Activated naive CD8-positive, alpha-beta T cell treated with anti-CD3 and anti-CD28 coated beads, Interleukin-2, amount 10 ng/mL, durations not matched to agents 7 days and 5 days (primary cell): Measurements from ENCODE around the gene CMC2. TPM values are rescaled to one million over a fixed set of nuclear protein-coding genes. Genes with fewer than 3 reads are reported as not detected.
A peak's percentile ranks its signal among the peaks of the same experiment; 100 is the strongest.

ENCODE experiments used
- ATAC-seq: fragments of 150-1000 bp; cut with Tn5 transposase; one replicate; pipeline ENCODE4 v1.10.0; 2021; ENCODE audit warnings: low read depth, moderate library complexity
- POLR2A ChIA-PET: fragments of 350-600 bp; sonication (Branson Sonifier 250); formaldehyde crosslinking; loops from one replicate; lab custom pipeline; 2021; ENCODE audit warnings: antibody characterized with exemption; lab: Charles Lee
- DNase-seq: peaks from one replicate; pipeline ENCODE4 v3.0.0; 2021
- H3K27ac Mint-ChIP-seq: one replicate; pipeline ENCODE4 v1.8.0; 2022; ENCODE audit warnings: mild to moderate bottlenecking, mixed read lengths
- H3K27me3 Mint-ChIP-seq: one replicate; pipeline ENCODE4 v1.8.0; 2022; ENCODE audit warnings: mild to moderate bottlenecking, moderate library complexity, mixed read lengths
- H3K36me3 Mint-ChIP-seq: one replicate; pipeline ENCODE4 v1.8.0; 2021; ENCODE audit warnings: mild to moderate bottlenecking, mixed read lengths
- H3K4me1 Mint-ChIP-seq: one replicate; pipeline ENCODE4 v1.8.0; 2021; ENCODE audit warnings: mixed read lengths
- H3K4me3 Mint-ChIP-seq: one replicate; pipeline ENCODE4 v1.8.0; 2022; ENCODE audit warnings: mild to moderate bottlenecking, moderate library complexity, mixed read lengths
- H3K9me3 Mint-ChIP-seq: one replicate; pipeline ENCODE4 v1.8.0; 2021; ENCODE audit warnings: mixed read lengths
- total RNA-seq, 2 experiments: library from RNA; stranded (reverse); gene quantifications; one replicate each; pipeline ENCODE4 v1.2.3, GENCODE V29; 2021

Gene CMC2
- total RNA-seq, 2 experiments from 2014 or later = 72.3 to 73.0 TPM

- peak overlapping the region; percentile 94 for H3K27ac Mint-ChIP-seq
- H3K27me3 Mint-ChIP-seq = no peaks in the 10 kb centered on the region
- H3K4me1 Mint-ChIP-seq = peaks cover 35% of the 10 kb centered on the region
- ATAC-seq = no peak
- DNase-seq = no peak
- H3K9me3 Mint-ChIP-seq = no peaks in the 10 kb centered on the region
- H3K4me3 Mint-ChIP-seq = peak overlapping the region; percentile 88
- peaks cover 23% of the 10 kb centered on the region for H3K36me3 Mint-ChIP-seq
- POLR2A ChIA-PET = interaction anchor here (1.6 kb wide), 1 partner anchor 80 kb away, joined by 4 read pairs; the partner anchor contains the start of gene C16orf46
Observed at GRCh38 chr16:80996688-80997138, 10.0 kb downstream of the CMC2 start.

- Mint-ChIP-seq H3K4me3 (no peak overlapping the region), H3K36me3 (peaks cover 27% of the 10 kb centered on the region), H3K9me3 (no peaks in the 10 kb centered on the region), H3K27ac (no peak overlapping the region), H3K27me3 (no peaks in the 10 kb centered on the region), H3K4me1 (peaks cover 28% of the 10 kb centered on the region)
- POLR2A ChIA-PET = interaction anchor here (0.7 to 1.5 kb wide), 3 partner anchors 9 to 13 kb away, joined by 3 to 5 read pairs (median 3); partner anchors contain the start of genes CENPN and CMC2
- DNase-seq (no peak), ATAC-seq (no peak)
Observed at GRCh38 chr16:80994451-80994850, 12.2 kb downstream of the CMC2 start.

GRCh38 chr16:80993834-80994233 is 12.9 kb downstream of the CMC2 start:
- peaks cover 22% of the 10 kb centered on the region for H3K4me1 Mint-ChIP-seq
- DNase-seq (no peak), ATAC-seq (no peak)
- no peaks in the 10 kb centered on the region for H3K27me3 Mint-ChIP-seq
- POLR2A ChIA-PET = interaction anchor here (0.7 to 1.5 kb wide), 3 partner anchors 13 to 44 kb away, joined by 3 to 5 read pairs (median 3); partner anchors contain the start of genes CENPN and CMC2
- H3K4me3 Mint-ChIP-seq = no peak overlapping the region
- H3K9me3 Mint-ChIP-seq = no peaks in the 10 kb centered on the region
- peaks cover 21% of the 10 kb centered on the region for H3K36me3 Mint-ChIP-seq
- H3K27ac Mint-ChIP-seq = no peak overlapping the region

- no peak overlapping the region for H3K27ac Mint-ChIP-seq
- ATAC-seq (no peak), DNase-seq (no peak)
- H3K4me3 Mint-ChIP-seq = no peak overlapping the region
- no peaks in the 10 kb centered on the region for H3K9me3 Mint-ChIP-seq
- peaks cover 21% of the 10 kb centered on the region for H3K4me1 Mint-ChIP-seq
- POLR2A ChIA-PET = interaction anchor here (1.0 kb wide), 1 partner anchor 44 kb away, joined by 3 read pairs; no protein-coding TSS in a partner anchor
- H3K27me3 Mint-ChIP-seq = no peaks in the 10 kb centered on the region
- H3K36me3 Mint-ChIP-seq = peaks cover 19% of the 10 kb centered on the region
Observed at GRCh38 chr16:80993307-80993706, 13.4 kb downstream of the CMC2 start.

- H3K4me1 Mint-ChIP-seq = peaks cover 16% of the 10 kb centered on the region
- H3K9me3 Mint-ChIP-seq = no peaks in the 10 kb centered on the region
- POLR2A ChIA-PET = interaction anchor here (1.0 kb wide), 1 partner anchor 45 kb away, joined by 3 read pairs; no protein-coding TSS in a partner anchor
- DNase-seq (no peak), ATAC-seq (no peak)
- H3K27ac Mint-ChIP-seq = no peak overlapping the region
- no peak overlapping the region for H3K4me3 Mint-ChIP-seq
- H3K27me3 Mint-ChIP-seq = no peaks in the 10 kb centered on the region
- peaks cover 19% of the 10 kb centered on the region for H3K36me3 Mint-ChIP-seq
Observed at GRCh38 chr16:80992676-80993293, 13.9 kb downstream of the CMC2 start.

- ATAC-seq (no peak), DNase-seq (no peak)
- no peaks in the 10 kb centered on the region for H3K9me3 Mint-ChIP-seq
- peaks cover 11% of the 10 kb centered on the region for H3K4me1 Mint-ChIP-seq
- H3K27me3 Mint-ChIP-seq = no peaks in the 10 kb centered on the region
- H3K4me3 Mint-ChIP-seq = no peak overlapping the region
- POLR2A ChIA-PET = no interaction called here
- H3K27ac Mint-ChIP-seq = no peak overlapping the region
- H3K36me3 Mint-ChIP-seq = peaks cover 22% of the 10 kb centered on the region
Observed at GRCh38 chr16:80991792-80992430, 14.8 kb downstream of the CMC2 start.

GRCh38 chr16:80990978-80991377 is 15.7 kb downstream of the CMC2 start:
- Mint-ChIP-seq H3K9me3 (no peaks in the 10 kb centered on the region), H3K4me3 (no peak overlapping the region), H3K4me1 (peaks cover 9% of the 10 kb centered on the region), H3K27me3 (no peaks in the 10 kb centered on the region), H3K36me3 (peaks cover 22% of the 10 kb centered on the region), H3K27ac (no peak overlapping the region)
- ATAC-seq (no peak), DNase-seq (no peak)
- POLR2A ChIA-PET = no interaction called here

- peaks cover 9% of the 10 kb centered on the region for H3K4me1 Mint-ChIP-seq
Observed at GRCh38 chr16:80990577-80990976, 16.1 kb downstream of the CMC2 start.

GRCh38 chr16:80989801-80990200 is 16.9 kb downstream of the CMC2 start:
- DNase-seq (no peak), ATAC-seq (no peak)
- peaks cover 9% of the 10 kb centered on the region for H3K4me1 Mint-ChIP-seq
- no peak overlapping the region for H3K4me3 Mint-ChIP-seq
- no peaks in the 10 kb centered on the region for H3K9me3 Mint-ChIP-seq
- H3K36me3 Mint-ChIP-seq = peaks cover 21% of the 10 kb centered on the region
- H3K27ac Mint-ChIP-seq = no peak overlapping the region
- POLR2A ChIA-PET = no interaction called here
- H3K27me3 Mint-ChIP-seq = no peaks in the 10 kb centered on the region

More at GRCh38 chr16:80990577-80990976, 16.1 kb downstream of the CMC2 start:
- Mint-ChIP-seq H3K4me3 (no peak overlapping the region), H3K9me3 (no peaks in the 10 kb centered on the region), H3K36me3 (peaks cover 20% of the 10 kb centered on the region), H3K27ac (no peak overlapping the region), H3K27me3 (no peaks in the 10 kb centered on the region)
- ATAC-seq = no peak
- DNase-seq = no peak
- POLR2A ChIA-PET = no interaction called here

- Mint-ChIP-seq H3K27me3 (no peaks in the 10 kb centered on the region), H3K4me3 (no peak overlapping the region), H3K36me3 (peaks cover 23% of the 10 kb centered on the region), H3K4me1 (peaks cover 2% of the 10 kb centered on the region), H3K9me3 (no peaks in the 10 kb centered on the region), H3K27ac (no peak overlapping the region)
- POLR2A ChIA-PET = no interaction called here
- ATAC-seq = no peak
- DNase-seq = no peak
Observed at GRCh38 chr16:80988756-80989155, 17.9 kb downstream of the CMC2 start.

- H3K36me3 Mint-ChIP-seq = peaks cover 20% of the 10 kb centered on the region
- no peak overlapping the region for H3K27ac Mint-ChIP-seq
- DNase-seq (no peak), ATAC-seq (no peak)
- POLR2A ChIA-PET = no interaction called here
- no peaks in the 10 kb centered on the region for H3K9me3 Mint-ChIP-seq
- H3K4me1 Mint-ChIP-seq = no peaks in the 10 kb centered on the region
- no peaks in the 10 kb centered on the region for H3K27me3 Mint-ChIP-seq
- H3K4me3 Mint-ChIP-seq = no peak overlapping the region
Observed at GRCh38 chr16:80986557-80986956, 20.1 kb downstream of the CMC2 start.

- Mint-ChIP-seq H3K4me3 (no peak overlapping the region), H3K4me1 (no peaks in the 10 kb centered on the region), H3K27me3 (no peaks in the 10 kb centered on the region), H3K36me3 (peaks cover 18% of the 10 kb centered on the region), H3K9me3 (no peaks in the 10 kb centered on the region), H3K27ac (no peak overlapping the region)
- ATAC-seq (no peak), DNase-seq (no peak)
- POLR2A ChIA-PET = no interaction called here
Observed at GRCh38 chr16:80985611-80986010, 21.1 kb downstream of the CMC2 start.

GRCh38 chr16:80984124-80984892 is 22.4 kb downstream of the CMC2 start:
- Mint-ChIP-seq H3K27me3 (no peaks in the 10 kb centered on the region), H3K4me1 (no peaks in the 10 kb centered on the region), H3K9me3 (no peaks in the 10 kb centered on the region), H3K36me3 (peaks cover 15% of the 10 kb centered on the region), H3K27ac (no peak overlapping the region), H3K4me3 (no peak overlapping the region)
- no peak for ATAC-seq
- POLR2A ChIA-PET = no interaction called here
- no peak for DNase-seq
